Fibroblast of lung (primary cell): ENCODE measurements around the gene SLC6A9.

Experiments used
- CTCF ChIP-seq, 2 donors: IDR thresholded peaks in 1 of 2; conservative IDR thresholded peaks in 1 of 2; 1 replicate in 1 of 2; 2 replicates in 1 of 2; pipeline ENCODE4 v1.5.1; 2011 to 2012; ENCODE audit warnings: low read length in 2 of 2, control low read depth in 1 of 2, inconsistent platforms in 1 of 2, low read depth in 1 of 2, mild to moderate bottlenecking in 1 of 2
- EZH2 ChIP-seq: IDR thresholded peaks from 2 replicates; pipeline ENCODE4 v1.5.1; 2012; ENCODE audit warnings: low read length, control low read depth, mild to moderate bottlenecking; ENCODE audit errors: missing control alignments

- no peak for TF ChIP-seq CTCF (conservative IDR thresholded peaks at IDR 0.05 in 1 of 2, IDR thresholded peaks at IDR 0.05 in 1 of 2; ENCODE audit: low read depth in 1 of 2, low read length in 2 of 2)
- TF ChIP-seq EZH2: no peak
Measured at GRCh38 chr1:43968348-43968948, 62.8 kb downstream of the SLC6A9 start.
